K562 (cell line): ENCODE results near the gene FAM120B. TPM values are rescaled to one million over a fixed set of nuclear protein-coding genes. Genes with fewer than 3 reads are reported as not detected.
A peak's percentile ranks its signal among the peaks of the same experiment; 100 is the strongest.

Source experiments
- ATAC-seq: fragments of 200-7000 bp; cut with Tn5 transposase; 3 replicates; pipeline ENCODE4 v1.9.1; 2020; ENCODE audit warnings: moderate library complexity
- BruUV-seq: library from RNA; stranded (reverse); fragments of 400-500 nt; replicated peaks from 2 replicates; lab custom pipeline; 2021; lab: Mats Ljungman, UMichigan
- CTCF ChIA-PET: fragments of 300-600 bp; formaldehyde crosslinking; extraction: SDS; loops from one replicate; lab custom pipeline; 2021; ENCODE audit warnings: low intra/inter-chr PET ratio; lab: Yijun Ruan, JAX
- POLR2A ChIA-PET: fragments of 300-600, 350-650 bp; sonication (Branson Sonifier 250); formaldehyde crosslinking; extraction: SDS; loops from one replicate; lab custom pipeline; 2021; ENCODE audit warnings: antibody characterized with exemption, inconsistent platforms; lab: Yijun Ruan, JAX
- DNase-seq, 4 experiments: peaks; one replicate each; pipeline versions ENCODE4 v3.0.0 to v3.0.0-alpha.2; 2011 to 2018; ENCODE audit warnings: low spot score in 3 of 4, mixed read lengths in 3 of 4; ENCODE audit errors: extremely low read depth in 1 of 4
- FAIRE-seq: peaks from 2 replicates; lab custom pipeline; 2011; peaks lifted over from hg19 to GRCh38; lab: Jason Lieb, UNC
- H2AFZ ChIP-seq: 2 replicates; pipeline ENCODE4 v1.6.0; 2011; ENCODE audit warnings: low read depth, low read length, control low read depth, inconsistent platforms
- H3K27ac ChIP-seq: fragments of 200-600 bp; 3 replicates; pipeline ENCODE4 v1.8.0; 2011; ENCODE audit warnings: low read depth, mild to moderate bottlenecking, control low read depth, inconsistent platforms, low read length, moderate library complexity, mixed read lengths; ENCODE audit errors: extremely low read depth
- H3K27me3 ChIP-seq, 2 experiments: fragments of 300-600 bp in 1 of 2; 2 replicates in 1 of 2; 3 replicates in 1 of 2; pipeline versions ENCODE4 v1.6.0 to v1.8.0; 2011; ENCODE audit warnings: inconsistent platforms in 2 of 2, low read length in 2 of 2, mild to moderate bottlenecking in 1 of 2, mixed read lengths in 1 of 2, moderate library complexity in 1 of 2; ENCODE audit not compliant: control insufficient read depth in 2 of 2, insufficient read depth in 2 of 2
- H3K36me3 ChIP-seq: fragments of 300-600 bp; 3 replicates; pipeline ENCODE4 v1.8.0; 2011; ENCODE audit warnings: mild to moderate bottlenecking, low read length, inconsistent platforms; ENCODE audit not compliant: control insufficient read depth, insufficient read depth
- H3K4me1 ChIP-seq, 2 experiments: fragments of 200-600 bp in 1 of 2; replicated peaks in 1 of 2; 2 replicates in 1 of 2; 3 replicates in 1 of 2; pipeline versions ENCODE4 v1.5.1 to v1.8.0; 2011; ENCODE audit warnings: inconsistent platforms in 2 of 2, low read length in 2 of 2, mild to moderate bottlenecking in 1 of 2, mixed read lengths in 1 of 2, moderate library complexity in 1 of 2; ENCODE audit not compliant: control insufficient read depth in 2 of 2, insufficient read depth in 2 of 2
- H3K4me2 ChIP-seq: 2 replicates; pipeline ENCODE4 v1.6.1; 2011; ENCODE audit warnings: low read length, control low read depth, inconsistent platforms, mixed read lengths; ENCODE audit not compliant: insufficient read depth
- H3K4me3 ChIP-seq: fragments of 200-600 bp; sonication (generic), shearing (Covaris generic); 2 replicates; pipeline ENCODE4 v1.5.1; 2016; ENCODE audit warnings: control low read depth, inconsistent platforms
- H3K79me2 ChIP-seq: fragments of 200-600 bp; 3 replicates; pipeline ENCODE4 v1.8.0; 2011; ENCODE audit warnings: low read length, inconsistent platforms; ENCODE audit not compliant: control insufficient read depth, insufficient read depth
- H3K9ac ChIP-seq, 2 experiments: 2 replicates each; pipeline versions ENCODE4 v1.6.0 to v1.6.1; 2011; ENCODE audit warnings: low read depth in 2 of 2, low read length in 2 of 2, control low read depth in 1 of 2, inconsistent platforms in 1 of 2, mild to moderate bottlenecking in 1 of 2, mixed read lengths in 1 of 2; ENCODE audit not compliant: insufficient read depth in 1 of 2
- H3K9me1 ChIP-seq: one replicate; pipeline ENCODE4 v1.6.0; 2011; ENCODE audit warnings: inconsistent platforms, mild to moderate bottlenecking, low read length, moderate library complexity; ENCODE audit not compliant: control insufficient read depth, insufficient read depth
- H3K9me3 ChIP-seq: replicated peaks from 2 replicates; pipeline ENCODE4 v1.5.1; 2011; ENCODE audit warnings: low read depth, low read length, inconsistent platforms; ENCODE audit not compliant: control insufficient read depth, insufficient read depth
- H4K20me1 ChIP-seq: replicated peaks from 2 replicates; pipeline ENCODE4 v1.6.1; 2011; ENCODE audit warnings: low read length, inconsistent platforms, mixed read lengths; ENCODE audit not compliant: control insufficient read depth, insufficient read depth
- CEBPZ ChIP-seq: fragments of 150-350 bp; IDR thresholded peaks from 2 replicates; pipeline ENCODE4 v1.6.1; 2014; ENCODE audit warnings: low read depth, mild to moderate bottlenecking, low read length, borderline replicate concordance
- KAT2B ChIP-seq: IDR thresholded peaks from one replicate; pipeline ENCODE4 v1.6.1; 2012; ENCODE audit warnings: low read depth, mild to moderate bottlenecking, control low read depth, inconsistent platforms, low read length, moderate library complexity
- RBFOX2 ChIP-seq: fragments of 200-400 bp; formaldehyde crosslinking; IDR thresholded peaks from 2 replicates; pipeline ENCODE4 v1.6.1; 2017; ENCODE audit warnings: low read depth, mild to moderate bottlenecking, low read length, moderate library complexity
- TARDBP ChIP-seq: fragments of 450-650 bp; IDR thresholded peaks from 2 replicates; pipeline ENCODE4 v1.6.1; 2016
- TEAD1 ChIP-seq, 2 experiments: fragments of 450-650 bp in 1 of 2; sonication (generic) in 1 of 2; formaldehyde crosslinking; IDR thresholded peaks; 2 replicates each; pipeline versions ENCODE4 v1.4.0 to v1.8.0; 2020 to 2022; ENCODE audit warnings: mild to moderate bottlenecking in 2 of 2, missing genetic modification reagents in 1 of 2
- ZFP36 ChIP-seq: fragments of 150-350 bp; IDR thresholded peaks from 2 replicates; pipeline ENCODE4 v1.6.1; 2018; ENCODE audit warnings: low read length, low read depth; ENCODE audit not compliant: partially characterized antibody
- ZMIZ1 ChIP-seq, 2 experiments: fragments of 150-350 bp in 1 of 2; IDR thresholded peaks; 2 replicates each; pipeline ENCODE4 v1.6.1; 2012 to 2016; ENCODE audit warnings: low read depth in 2 of 2, low read length in 2 of 2, mild to moderate bottlenecking in 1 of 2, moderate library complexity in 1 of 2
- ZNF584 ChIP-seq: fragments of 200-800 bp; sonication (Bioruptor generic); IDR thresholded peaks from 2 replicates; pipeline ENCODE4 v1.6.1; 2016; ENCODE audit warnings: low read depth, mild to moderate bottlenecking, missing genetic modification characterization, missing compliant biosample characterization
- ZZZ3 ChIP-seq: fragments of 450-650 bp; IDR thresholded peaks from 2 replicates; pipeline ENCODE4 v1.6.1; 2016; ENCODE audit warnings: antibody characterized with exemption, mild to moderate bottlenecking, moderate library complexity
- WGBS: fragments of 100-300 bp; shearing (Covaris generic); methylation state at CpG from one replicate; pipeline ENCODE4 v1.1.6; 2016; ENCODE audit warnings: low coverage, mixed read lengths; ENCODE audit not compliant: insufficient coverage; ENCODE audit errors: missing lambda C conversion rate; 5-methylcytosine and 5-hydroxymethylcytosine counted together
- in situ Hi-C: fragments of 300-500 bp; cut with MboI; formaldehyde crosslinking; loops from 4 replicates; pipeline ENCODE4 v1.15.0; 2018; ENCODE audit warnings: inconsistent platforms, mixed read lengths
- intact Hi-C: fragments of 100-400 bp; cut with micrococcal nuclease; formaldehyde crosslinking; loops from 2 replicates; pipeline ENCODE4 v1.14.2; 2022
- polyA plus RNA-seq, 8 experiments: library from polyadenylated mRNA; depleted of rRNA in 4 of 8; stranded (reverse) in 5 of 8; unstranded in 3 of 8; fragments of >200 nt; fragmentation: Nextera tagmentation in 2 of 8; fragmentation: Illumina TruSeq in 1 of 8; extraction: Ambion mirVana in 2 of 8; extraction: Trizol in 1 of 8; gene quantifications; 2 replicates each; pipeline versions ENCODE4 v1.2.1 to v1.2.3, GENCODE V29; 2011 to 2014; ENCODE audit warnings: inconsistent platforms in 1 of 8, missing spikeins in 1 of 8
- total RNA-seq, 7 experiments: library from RNA; depleted of rRNA in 6 of 7; stranded (reverse); fragments of >200 nt in 6 of 7; fragmentation: Illumina TruSeq in 2 of 7; extraction: Trizol in 2 of 7; gene quantifications; 2 replicates each; pipeline versions ENCODE4 v1.2.1 to v1.2.3, GENCODE V29; 2011 to 2021; ENCODE audit warnings: low replicate concordance in 1 of 7

FAM120B gene
- total and polyA plus RNA-seq, 9 of the 15 experiments (the other 6 are each of a cell fraction or from before 2014, with no cell fraction given), result 3.5 to 22.6 (median 14.7) TPM

- H3K9me3 ChIP-seq, result 0 out of 2 replicates have a peak, but pooled peaks cover 1% of the 10 kb centered on the region
Measured at GRCh38 chr6:170301184-170301583, 5.4 kb upstream of the FAM120B start.

More at GRCh38 chr6:170301184-170301583, 5.4 kb upstream of the FAM120B start:
- Histone ChIP-seq H3K79me2 (peaks cover under 1% of the 10 kb centered on the region; the same call in 1 of the 3 replicates), H2AFZ (no peak overlapping the region), H3K4me3 (no peak overlapping the region), H3K36me3 (no peaks in the 10 kb centered on the region), H4K20me1 (no peaks in the 10 kb centered on the region; the same call in 1 of the 2 replicates), H3K27me3 (peaks cover 21 to 26% of the 10 kb centered on the region in 2 experiments), H3K9me1 (no peaks in the 10 kb centered on the region), H3K4me2 (no peak overlapping the region), H3K27ac (no peak overlapping the region), H3K4me1 (peaks cover 8 to 17% of the 10 kb centered on the region in 2 experiments; a peak in 3 of 5 replicates), H3K9ac (no peak overlapping the region)
- FAIRE-seq (no peak), ATAC-seq (no peak), DNase-seq (no peak)
- intact Hi-C loops (no loop called here), in situ Hi-C loops (no loop called here)
- no TSS peak for BruUV-seq
- 5% methylated on average over 1 of the region's 1 CpG for WGBS
- no peak for TF ChIP-seq TEAD1 (CRISPR knock-in tag; IDR thresholded peaks at IDR 0.05)
- TF ChIP-seq ZZZ3, result no peak
- no peak for TF ChIP-seq ZNF584
- no peak for TF ChIP-seq RBFOX2
- TF ChIP-seq ZMIZ1 (IDR thresholded peaks at IDR 0.05; ENCODE audit: low read depth in 2 of 2, low read length in 2 of 2), result no peak
- no peak for TF ChIP-seq CEBPZ
- TF ChIP-seq TARDBP, result no peak
- no peak for TF ChIP-seq KAT2B
- TF ChIP-seq ZFP36, result peak; percentile 67
- POLR2A ChIA-PET, result no interaction called here
- CTCF ChIA-PET, result no interaction called here
